HG03064 (cell line): ENCODE data around the gene ZFP36L1.
"Not testable (repeated sequence)": the region's sequence is repeated elsewhere in the genome, so short reads cannot be mapped to it uniquely, and the experiment has no call there.

Source experiments
- ATAC-seq: cut with Tn5 transposase; IDR thresholded peaks from one replicate; pipeline ENCODE4 v1.9.1; 2021; ENCODE audit warnings: low read depth; ENCODE audit not compliant: unreplicated experiment

Gene ZFP36L1

GRCh38 chr14:68768316-68768715 lies 24.6 kb downstream of the ZFP36L1 start:
- ATAC-seq, result no peak

DNA sequence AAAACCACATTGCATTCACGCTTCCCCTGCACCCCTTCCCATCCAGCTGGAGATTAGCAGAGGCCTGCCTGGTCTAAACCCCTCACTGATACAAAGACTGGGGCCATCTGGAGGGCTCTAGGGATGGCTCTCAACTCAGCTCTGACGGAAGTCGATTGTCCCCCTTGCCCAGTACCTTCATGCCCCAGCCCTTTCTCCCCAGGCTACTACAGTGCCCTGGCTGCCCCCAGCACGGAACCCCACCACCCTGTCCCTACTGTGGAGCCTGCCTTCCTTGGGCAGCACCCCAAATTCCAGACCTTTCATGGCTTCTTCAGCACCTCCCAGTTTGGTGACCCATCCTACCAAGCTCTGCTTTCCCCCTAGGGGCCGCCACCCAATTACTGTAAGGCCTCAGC lies 25.6 kb downstream of the ZFP36L1 start:
- no peak for ATAC-seq

DNA sequence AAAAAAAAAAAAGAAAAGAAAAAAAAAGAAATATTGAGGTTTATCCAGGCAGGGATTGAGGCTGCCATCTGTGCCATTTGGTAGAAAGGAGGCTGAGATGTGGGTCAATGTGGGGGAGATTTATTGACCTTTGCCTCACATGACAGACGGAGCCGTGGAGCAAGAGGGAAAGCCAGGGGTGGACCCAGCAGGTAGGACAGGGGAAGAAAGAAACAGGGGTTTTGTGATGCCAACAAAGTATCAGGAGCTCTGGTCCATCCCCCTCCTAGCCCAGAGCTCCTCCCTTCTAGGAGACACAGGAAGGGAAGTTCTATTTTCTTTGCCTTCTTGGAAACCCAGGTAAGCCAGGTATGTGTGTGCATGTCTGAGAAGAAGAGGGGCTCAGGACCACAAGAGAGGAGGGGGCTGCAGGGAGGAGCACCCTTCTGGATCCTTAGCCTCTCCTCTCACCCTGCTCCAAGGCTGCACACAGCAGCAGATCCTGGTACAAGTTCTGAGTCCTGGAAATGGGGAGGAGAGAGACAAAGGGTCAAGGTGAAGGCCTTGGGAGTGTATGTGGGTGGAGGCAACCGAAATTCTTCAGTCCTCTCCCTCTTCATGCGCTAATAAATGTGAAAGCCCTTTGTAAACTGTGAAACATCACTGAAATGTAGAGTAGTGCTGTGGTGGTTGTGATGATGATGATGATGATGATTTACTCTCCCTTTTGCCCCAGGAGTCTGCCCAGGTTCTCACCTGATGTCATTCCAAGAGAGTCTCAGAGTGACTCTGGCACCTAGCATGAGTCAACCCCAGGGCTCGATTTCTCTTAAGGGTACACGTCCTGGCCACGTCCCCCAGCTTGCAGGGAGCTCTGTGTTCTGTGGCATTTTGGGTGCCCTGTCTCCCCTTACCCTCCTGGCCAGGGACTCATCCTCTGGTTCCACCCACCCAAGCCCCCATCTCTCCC lies 26.3 kb downstream of the ZFP36L1 start:
- no peak for ATAC-seq

- not testable (repeated sequence) for ATAC-seq
These were observed 29.0 kb downstream of the ZFP36L1 start for GRCh38 chr14:68763843-68764242.

- no peak for ATAC-seq
These were observed 29.7 kb downstream of the ZFP36L1 start for GRCh38 chr14:68762953-68763764.

GRCh38 chr14:68761391-68761790 lies 31.5 kb downstream of the ZFP36L1 start:
- no peak for ATAC-seq

DNA sequence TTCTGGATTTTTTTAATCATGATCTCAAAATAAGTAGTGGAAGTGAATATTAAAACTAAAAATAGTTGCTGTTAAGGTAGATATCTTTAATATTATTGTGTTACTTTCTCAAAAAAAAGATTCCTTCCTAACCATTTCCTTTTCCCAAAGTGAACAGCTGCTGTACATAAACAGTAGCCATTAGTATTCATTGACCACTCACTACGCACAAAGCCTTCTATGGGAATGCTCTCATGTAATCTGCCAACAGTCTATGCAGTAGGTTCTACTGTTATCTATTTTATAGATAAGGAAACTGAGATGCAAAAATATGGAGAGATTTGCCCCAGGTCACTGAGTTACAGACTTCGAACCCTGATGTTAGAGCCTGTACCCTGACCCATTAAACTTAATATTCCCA lies 32.1 kb downstream of the ZFP36L1 start:
- ATAC-seq, result no peak

DNA sequence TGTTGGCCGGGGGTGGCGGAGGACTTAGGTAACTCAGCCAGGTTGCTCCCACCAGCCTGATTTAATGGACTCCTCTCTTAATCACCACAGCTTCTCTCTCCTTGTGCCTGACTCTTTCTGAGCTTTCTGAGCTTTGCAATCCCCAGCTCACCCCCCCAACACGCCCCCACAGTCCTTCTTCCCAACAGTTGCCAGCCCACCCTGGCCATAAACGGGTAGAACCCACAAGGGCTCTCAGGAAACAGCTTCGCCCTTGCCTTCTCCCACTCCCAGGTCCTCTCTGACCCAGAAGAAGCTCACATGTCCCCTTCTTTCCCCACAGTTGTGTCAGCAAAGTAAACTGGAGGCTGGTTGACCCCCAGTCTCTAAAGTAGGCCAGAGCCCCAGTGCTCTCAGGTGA lies 32.9 kb downstream of the ZFP36L1 start:
- no peak for ATAC-seq

GRCh38 chr14:68759017-68759560 lies 33.8 kb downstream of the ZFP36L1 start:
- no peak for ATAC-seq

GRCh38 chr14:68758301-68758700 lies 34.6 kb downstream of the ZFP36L1 start:
- no peak for ATAC-seq

GRCh38 chr14:68757618-68758081 lies 35.2 kb downstream of the ZFP36L1 start:
- no peak for ATAC-seq

DNA sequence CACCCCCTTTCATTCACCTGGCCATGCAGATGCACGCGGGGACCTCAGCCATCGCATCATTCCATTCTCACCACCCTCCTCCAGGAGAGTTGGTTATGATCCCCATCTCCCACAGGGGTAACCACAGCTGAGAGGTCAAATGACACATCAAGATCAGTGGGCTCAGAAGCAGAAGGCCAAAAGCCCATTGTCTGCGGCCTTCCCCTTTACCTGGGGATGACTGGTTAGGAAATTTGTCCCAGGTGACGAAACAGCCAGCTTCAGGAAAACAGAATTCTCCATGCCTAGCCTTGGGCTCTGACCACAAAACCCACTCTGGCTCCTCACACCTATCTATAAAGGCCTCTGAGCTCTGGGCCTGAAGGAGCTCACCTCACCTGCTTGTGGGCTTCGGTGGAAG lies 36.1 kb downstream of the ZFP36L1 start:
- ATAC-seq, result no peak

DNA sequence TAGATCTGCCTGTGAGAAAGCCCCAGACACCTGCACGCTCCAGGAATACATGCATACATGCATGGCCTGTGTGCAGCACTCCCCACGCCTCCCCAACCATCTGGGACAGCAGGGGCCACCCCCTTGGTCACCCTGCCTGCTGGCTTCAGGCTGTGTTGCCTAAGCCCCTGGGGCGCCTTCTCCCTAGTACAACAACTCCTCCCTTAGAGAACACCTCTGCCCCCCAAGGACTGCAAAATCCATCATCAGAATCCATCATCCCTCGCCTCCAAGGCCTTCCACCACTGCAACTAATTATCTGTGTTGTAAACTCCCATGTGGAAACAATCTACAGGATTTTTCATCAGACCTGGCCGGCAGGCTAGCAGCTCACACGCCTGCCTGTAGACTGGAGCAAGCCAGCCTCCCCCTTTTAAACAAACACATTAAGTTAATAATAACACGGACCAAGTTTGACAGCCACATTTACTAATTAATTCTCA lies 36.8 kb downstream of the ZFP36L1 start:
- no peak for ATAC-seq

DNA sequence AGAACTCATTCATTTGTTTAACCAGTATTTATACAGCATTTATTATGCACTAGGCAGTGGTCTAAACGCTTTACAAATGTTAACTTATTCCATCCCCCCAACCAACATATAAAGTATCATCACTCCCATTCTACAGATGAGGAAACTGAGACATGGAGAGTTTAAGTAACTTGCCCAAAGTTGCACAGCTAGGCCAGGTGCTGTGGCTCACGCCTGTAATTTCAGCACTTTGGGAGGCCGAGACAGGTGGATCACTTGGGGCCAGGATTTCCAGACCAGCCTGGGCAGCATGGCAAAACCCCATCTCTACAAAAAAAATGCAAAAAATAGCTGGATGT lies 37.9 kb downstream of the ZFP36L1 start:
- no peak for ATAC-seq

GRCh38 chr14:68753690-68754089 lies 39.2 kb downstream of the ZFP36L1 start:
- no peak for ATAC-seq

GRCh38 chr14:68752271-68753006 lies 40.4 kb downstream of the ZFP36L1 start:
- ATAC-seq, result no peak

- no peak for ATAC-seq
These were observed 43.1 kb downstream of the ZFP36L1 start for GRCh38 chr14:68749487-68750475.

DNA sequence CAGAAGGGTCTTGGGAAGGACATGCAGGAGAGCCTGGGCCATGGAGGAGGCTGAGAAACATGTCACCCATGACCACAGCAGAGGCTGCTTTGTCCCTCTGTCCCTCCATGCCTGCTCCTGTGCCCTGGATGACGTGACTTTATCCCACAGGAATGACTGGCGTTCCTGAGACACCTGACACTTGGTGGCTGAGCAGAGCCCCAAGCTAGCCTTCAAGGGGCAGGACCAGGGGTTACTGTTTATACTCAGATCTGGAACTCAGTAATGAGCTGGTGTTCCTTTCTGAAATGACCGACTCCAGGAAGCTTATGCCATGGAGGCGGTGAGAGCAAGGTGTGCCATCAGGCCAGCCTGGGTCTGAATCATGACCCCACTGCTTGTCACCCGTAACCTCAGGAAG lies 44.2 kb downstream of the ZFP36L1 start:
- no peak for ATAC-seq

GRCh38 chr14:68748260-68748659 lies 44.6 kb downstream of the ZFP36L1 start:
- ATAC-seq, result no peak
